LNCAP (cell line): ENCODE results near the gene TBC1D4.

Experiments used
- CTCF ChIP-seq: fragments of 450-650 bp; IDR thresholded peaks from 2 replicates; pipeline ENCODE4 v1.5.1; 2017; ENCODE audit warnings: mild to moderate bottlenecking

TBC1D4 gene

GRCh38 chr13:75263741-75264407 is 218.1 kb downstream of the TBC1D4 start:
- no peak for TF ChIP-seq CTCF

GRCh38 chr13:75258159-75258782 is 223.7 kb downstream of the TBC1D4 start:
- TF ChIP-seq CTCF, result peak; percentile 35; the same call in 1 of the 2 replicates

GRCh38 chr13:75256922-75257321 is 225.0 kb downstream of the TBC1D4 start:
- TF ChIP-seq CTCF, result no peak

GRCh38 chr13:75255653-75256052 is 226.3 kb downstream of the TBC1D4 start:
- no peak for TF ChIP-seq CTCF

- no peak for TF ChIP-seq CTCF
Measured at GRCh38 chr13:75255147-75255546, 226.8 kb downstream of the TBC1D4 start.

GRCh38 chr13:75251188-75251587 is 230.8 kb downstream of the TBC1D4 start:
- no peak for TF ChIP-seq CTCF

GRCh38 chr13:75250526-75251178 is 231.3 kb downstream of the TBC1D4 start:
- TF ChIP-seq CTCF, result no peak
